ENCODE data around the gene TTC33.
"Not testable (repeated sequence)": the region's sequence is repeated elsewhere in the genome, so short reads cannot be mapped to it uniquely, and the experiment has no call there.

Gene TTC33

GRCh38 chr5:40779561-40779960, 23.8 kb upstream of the TTC33 start:
- DNase-seq: no peak

DNA sequence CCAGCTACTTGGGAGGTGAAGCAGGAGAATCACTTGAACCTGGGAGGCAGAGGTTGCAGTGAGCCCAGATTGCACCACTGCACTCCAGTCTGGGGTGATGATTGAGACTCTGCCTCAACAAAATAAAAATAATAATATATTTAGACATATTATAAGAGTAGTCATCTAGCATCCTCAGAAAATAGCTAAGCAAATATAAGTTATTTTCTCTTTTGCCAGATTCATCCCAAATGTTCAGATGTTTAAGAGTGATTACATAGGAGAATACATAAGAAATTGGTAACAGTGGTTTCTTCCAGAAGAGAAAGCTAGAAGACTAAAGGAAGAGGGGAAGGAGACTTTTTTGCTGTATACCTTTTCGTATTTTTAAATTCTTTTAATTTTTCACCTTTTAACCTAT, 22.4 kb upstream of the TTC33 start:
- no peak for DNase-seq

- no peak for DNase-seq
Observed at GRCh38 chr5:40776658-40776977, 20.9 kb upstream of the TTC33 start.

GRCh38 chr5:40775846-40776657, 20.3 kb upstream of the TTC33 start:
- DNase-seq: no peak

GRCh38 chr5:40775085-40775845, 19.5 kb upstream of the TTC33 start:
- DNase-seq: no peak

DNA sequence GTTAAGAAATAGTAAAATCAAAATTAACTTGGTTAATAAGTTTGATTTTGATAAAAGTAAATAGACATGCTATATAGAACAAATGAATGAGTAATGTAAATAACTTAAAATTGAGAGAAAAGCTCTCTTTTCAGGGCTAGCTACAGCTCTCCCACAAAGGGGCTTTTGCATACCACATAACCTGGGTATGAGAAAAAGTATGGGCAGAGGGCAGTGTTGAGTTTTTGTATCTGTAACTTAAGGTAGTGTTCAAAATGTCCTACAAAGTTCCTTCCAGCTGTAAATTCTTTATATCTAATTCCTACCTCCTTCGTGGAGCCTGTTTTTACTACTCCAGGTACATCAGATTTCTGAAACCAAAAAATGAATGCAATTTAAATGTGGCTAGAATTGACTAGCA, 18.9 kb upstream of the TTC33 start:
- DNase-seq: no peak

DNA sequence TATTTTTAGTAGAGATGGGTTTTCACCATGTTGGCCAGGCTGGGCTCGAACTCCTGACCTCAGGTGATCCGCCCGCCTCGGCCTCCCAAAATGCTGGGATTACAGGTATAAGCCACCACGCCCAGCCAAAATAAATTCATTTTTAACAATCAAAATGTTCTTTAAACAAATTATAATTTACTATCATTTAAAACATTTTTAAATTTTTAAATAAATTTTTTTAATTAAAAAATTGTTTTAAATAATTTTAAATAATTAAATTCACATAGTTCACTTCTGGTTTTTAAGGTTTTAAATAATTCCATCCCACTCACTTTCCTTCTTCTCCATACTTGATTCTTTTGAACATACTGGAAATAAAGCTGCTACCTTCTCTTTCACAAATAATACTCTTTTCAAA, 15.0 kb upstream of the TTC33 start:
- no peak for DNase-seq

DNA sequence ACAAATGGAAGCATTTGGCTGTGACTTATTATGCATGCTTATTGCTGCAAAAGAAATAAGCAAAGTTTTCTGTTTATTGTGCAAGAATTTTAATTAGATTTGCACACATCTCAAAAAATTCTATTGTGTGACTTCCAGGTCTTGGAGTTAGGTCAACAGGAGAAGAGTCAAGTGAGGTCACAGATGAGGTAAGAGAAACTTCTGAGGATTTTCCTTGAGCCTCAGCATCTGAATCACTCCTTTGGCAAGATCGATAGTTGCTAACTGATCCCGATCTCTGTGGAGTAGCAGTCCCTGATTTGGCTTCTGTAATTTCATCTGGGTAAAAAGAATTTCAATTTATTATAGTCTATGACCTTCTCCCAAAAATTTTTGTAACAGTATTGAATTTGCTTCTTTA, 6.9 kb upstream of the TTC33 start:
- DNase-seq: no peak

DNA sequence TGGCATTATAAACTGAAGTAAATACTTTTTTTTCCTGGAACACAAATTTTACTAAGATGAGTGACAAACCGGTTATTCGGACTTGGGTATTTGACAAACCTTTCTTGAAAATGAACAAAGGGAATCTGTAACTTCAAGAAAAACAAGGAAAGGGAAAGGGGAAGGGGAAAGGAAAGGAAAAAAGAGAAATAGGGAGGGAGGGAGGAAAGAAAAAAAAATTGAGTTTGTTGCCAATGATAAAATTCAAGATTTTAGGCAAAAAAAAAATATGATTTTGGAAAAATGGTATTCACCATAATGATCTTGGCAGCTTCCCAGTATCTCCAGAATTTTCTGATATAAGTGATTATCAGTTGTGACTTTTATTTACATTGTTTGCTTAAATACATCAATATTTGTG, 1.6 kb upstream of the TTC33 start:
- no peak for DNase-seq

GRCh38 chr5:40755093-40755406, 711 bp downstream of the TTC33 start:
- DNase-seq: peak; percentile 82

- no peak for DNase-seq
Observed at GRCh38 chr5:40754381-40755092, 1.2 kb downstream of the TTC33 start.

DNA sequence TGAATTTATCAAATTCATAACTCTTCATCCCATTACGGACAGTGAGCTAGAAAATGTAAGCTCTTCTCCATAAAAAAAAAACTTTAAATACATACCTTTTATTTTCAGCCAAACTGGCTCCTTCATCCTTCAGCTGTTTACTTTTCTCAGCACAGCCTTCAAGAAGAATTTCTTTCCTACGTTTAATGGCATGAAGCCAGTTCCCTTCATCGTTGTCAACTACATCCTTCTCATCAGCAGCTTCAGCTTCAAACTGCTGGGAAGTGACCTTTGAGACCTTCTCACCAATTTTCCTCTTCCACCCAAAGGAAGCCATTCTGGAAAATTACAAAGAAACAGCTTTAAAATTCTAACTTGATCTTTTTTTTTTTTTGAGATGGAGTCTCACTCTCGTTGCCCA, 9.1 kb downstream of the TTC33 start:
- DNase-seq: no peak

GRCh38 chr5:40743771-40744170, 12.0 kb downstream of the TTC33 start:
- DNase-seq: no peak

DNA sequence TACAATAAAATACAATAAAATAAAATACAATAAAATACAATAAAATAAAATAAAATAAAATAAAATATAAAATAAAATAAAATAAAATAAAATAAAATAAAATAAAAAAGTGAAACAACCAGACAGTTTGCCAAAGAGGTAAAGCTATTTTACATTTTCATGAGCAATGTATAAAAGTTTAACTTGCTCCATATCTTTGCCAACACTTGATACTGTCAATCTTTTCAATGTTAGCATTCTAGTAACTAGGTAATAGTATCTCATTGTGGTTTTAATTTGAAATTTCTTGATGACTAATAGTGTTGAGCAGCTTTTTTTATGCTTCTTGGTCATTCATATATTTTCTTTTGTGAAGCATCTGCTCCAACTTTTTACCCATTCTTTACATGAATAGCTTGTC, 17.3 kb downstream of the TTC33 start:
- no peak for DNase-seq

DNA sequence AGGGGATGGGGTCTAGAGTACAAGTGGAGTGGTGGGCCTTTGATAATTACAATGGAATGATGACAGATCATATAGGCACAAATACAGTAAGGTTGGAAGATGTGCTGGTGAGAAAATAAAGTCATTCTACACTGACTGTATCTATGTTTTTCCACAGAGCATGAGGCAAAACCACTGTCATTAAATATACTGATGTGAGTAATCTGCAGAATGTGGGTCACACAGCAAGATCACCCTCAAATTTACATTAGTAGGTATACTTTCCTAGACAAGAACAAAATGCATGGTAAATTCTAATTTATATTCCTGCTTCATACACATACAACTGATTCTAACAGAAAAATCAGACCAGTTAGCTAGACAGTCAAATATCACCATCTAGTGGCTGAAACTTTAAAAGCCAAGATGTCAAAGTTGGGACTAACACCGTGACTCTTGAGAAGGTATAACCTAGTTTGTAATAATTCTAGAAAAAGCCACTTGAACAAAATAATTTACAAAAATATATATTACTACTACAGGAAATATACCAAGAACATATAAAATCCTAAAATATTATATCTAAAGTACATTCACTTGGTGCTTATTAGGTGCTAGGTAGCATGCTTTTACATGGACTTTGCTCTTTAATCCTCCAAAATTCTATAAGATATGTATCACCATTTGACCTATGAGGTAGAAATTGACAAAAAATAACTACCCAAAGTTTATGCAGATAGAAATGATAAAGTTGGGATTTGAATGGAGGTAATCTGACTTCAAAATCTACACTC, 19.5 kb downstream of the TTC33 start:
- peak; percentile 24 for DNase-seq

- no peak for DNase-seq
Observed at GRCh38 chr5:40735609-40736008, 20.2 kb downstream of the TTC33 start.

DNA sequence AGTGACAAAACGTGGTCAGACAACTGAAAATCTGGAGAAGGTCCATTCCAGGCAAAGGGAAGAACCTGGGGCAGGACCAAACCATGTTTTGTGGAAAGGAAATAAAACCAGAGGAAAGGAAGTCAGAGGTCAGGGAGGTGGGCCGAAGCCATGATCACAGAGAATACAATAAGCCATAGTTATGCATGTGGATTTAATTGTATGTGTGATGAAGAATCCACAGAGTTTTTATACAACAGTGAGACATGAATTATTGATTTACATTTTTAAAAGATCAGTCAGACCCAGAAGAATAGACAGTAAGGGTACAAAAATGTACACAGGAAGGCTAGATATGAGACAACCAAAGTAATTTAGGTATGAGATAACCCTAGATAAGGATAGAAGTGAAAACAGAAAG, 20.8 kb downstream of the TTC33 start:
- no peak for DNase-seq

- DNase-seq: no peak
Observed at GRCh38 chr5:40733879-40734563, 21.7 kb downstream of the TTC33 start.

GRCh38 chr5:40733434-40733833, 22.3 kb downstream of the TTC33 start:
- no peak for DNase-seq

GRCh38 chr5:40722497-40722911, 33.3 kb downstream of the TTC33 start:
- DNase-seq: not testable (repeated sequence)

- DNase-seq: no peak
Observed at GRCh38 chr5:40720069-40720468, 35.7 kb downstream of the TTC33 start.

GRCh38 chr5:40717281-40717680, 38.5 kb downstream of the TTC33 start:
- DNase-seq: no peak

DNA sequence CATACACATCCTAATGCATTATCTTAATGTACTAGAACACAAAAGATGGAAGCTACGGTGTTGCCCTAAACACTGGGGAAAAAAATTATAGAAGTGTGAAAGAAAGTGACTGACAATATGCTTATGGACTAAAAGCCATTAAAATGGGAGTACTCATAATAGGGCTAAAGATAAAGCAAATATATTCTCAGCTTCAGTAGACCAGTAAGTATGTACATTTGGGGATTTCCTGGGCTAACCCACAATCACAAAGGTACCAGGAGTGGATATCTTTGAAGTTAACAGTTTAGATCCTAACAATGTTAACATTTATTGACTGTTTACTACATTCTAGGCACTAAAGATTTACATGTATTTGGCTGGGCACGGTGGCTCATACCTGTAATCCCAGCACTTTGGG, 39.2 kb downstream of the TTC33 start:
- no peak for DNase-seq
